OCI-LY3 (cell line): ENCODE results near the gene TSPAN9.

ENCODE experiments used
- CTCF ChIP-seq: fragments of 200-600, 300-600 bp; sonication (generic); IDR thresholded peaks from 2 replicates; pipeline ENCODE4 v1.5.1; 2014; ENCODE audit warnings: antibody characterized with exemption, low read length, low read depth
- EZH2phosphoT487 ChIP-seq: fragments of 200-600 bp; shearing (Covaris generic); IDR thresholded peaks from 2 replicates; pipeline ENCODE4 v1.6.1; 2018; ENCODE audit warnings: antibody characterized with exemption, mixed run types, low read depth

- no peak for TF ChIP-seq EZH2phosphoT487
- TF ChIP-seq CTCF, result no peak
These were observed 42.1 kb downstream of the TSPAN9 start for GRCh38 chr12:3119192-3119755.
